Stimulated activated CD4-positive, alpha-beta T cell treated with anti-CD3 and anti-CD28 coated beads, Interleukin-15, amount 100 ng/mL, for 24 hours (primary cell): Measurements from ENCODE around the gene SIL1.
"Not testable (repeated sequence)": the region's sequence is repeated elsewhere in the genome, so short reads cannot be mapped to it uniquely, and the experiment has no call there.

Source experiments
- DNase-seq: peaks from one replicate; pipeline ENCODE4 v3.0.0-alpha.2; 2020

SIL1 gene

GRCh38 chr5:139100825-139101224 is 97.3 kb downstream of the SIL1 start:
- no peak for DNase-seq

GRCh38 chr5:139094154-139095131 is 103.7 kb downstream of the SIL1 start:
- no peak for DNase-seq

- no peak for DNase-seq
Observed at GRCh38 chr5:139092741-139093343, 105.3 kb downstream of the SIL1 start.

GRCh38 chr5:139091439-139092156 is 106.6 kb downstream of the SIL1 start:
- no peak for DNase-seq

GRCh38 chr5:139090581-139090980 is 107.6 kb downstream of the SIL1 start:
- DNase-seq, result no peak

GRCh38 chr5:139088024-139088423 is 110.1 kb downstream of the SIL1 start:
- no peak for DNase-seq

GRCh38 chr5:139082813-139083498 is 115.2 kb downstream of the SIL1 start:
- no peak for DNase-seq

GRCh38 chr5:139079991-139080610 is 118.1 kb downstream of the SIL1 start:
- no peak for DNase-seq

GRCh38 chr5:139079225-139079990 is 118.8 kb downstream of the SIL1 start:
- DNase-seq, result no peak

GRCh38 chr5:139078345-139078744 is 119.8 kb downstream of the SIL1 start:
- no peak for DNase-seq

GRCh38 chr5:139077899-139078298 is 120.3 kb downstream of the SIL1 start:
- DNase-seq, result no peak

GRCh38 chr5:139076111-139076510 is 122.1 kb downstream of the SIL1 start:
- no peak for DNase-seq

GRCh38 chr5:139075066-139076050 is 122.8 kb downstream of the SIL1 start:
- no peak for DNase-seq

- DNase-seq, result not testable (repeated sequence)
Observed at GRCh38 chr5:139073956-139074355, 124.2 kb downstream of the SIL1 start.

- DNase-seq, result no peak
Observed at GRCh38 chr5:139068494-139069151, 129.5 kb downstream of the SIL1 start.

- no peak for DNase-seq
Observed at GRCh38 chr5:139068060-139068459, 130.1 kb downstream of the SIL1 start.

- DNase-seq, result no peak
Observed at GRCh38 chr5:139065306-139065705, 132.9 kb downstream of the SIL1 start.

- no peak for DNase-seq
Observed at GRCh38 chr5:139064613-139065012, 133.6 kb downstream of the SIL1 start.

- DNase-seq, result no peak
Observed at GRCh38 chr5:139063664-139064054, 134.5 kb downstream of the SIL1 start.
